Endothelial cell of umbilical vein (primary cell): ENCODE results near the gene STK11IP. TPM values are rescaled to one million over a fixed set of nuclear protein-coding genes. Genes with fewer than 3 reads are reported as not detected.

Experiments
- BruUV-seq: library from RNA; stranded (reverse); fragments of 400-500 nt; replicated peaks from 2 replicates; lab custom pipeline; 2021; lab: Mats Ljungman, UMichigan
- CTCF ChIA-PET: fragments of 300-600, 350-600 bp; sonication (Branson Sonifier 250); formaldehyde crosslinking; loops from one replicate; lab custom pipeline; 2021; ENCODE audit warnings: antibody characterized with exemption, inconsistent platforms; lab: Charles Lee
- POLR2A ChIA-PET: fragments of 300-600, 350-600 bp; sonication (Branson Sonifier 250); formaldehyde crosslinking; loops from one replicate; lab custom pipeline; 2021; ENCODE audit warnings: antibody characterized with exemption, inconsistent platforms; lab: Charles Lee
- DNase-seq: peaks from one replicate; pipeline ENCODE4 v3.0.0-alpha.2; 2011; ENCODE audit warnings: low read depth, low spot score
- FAIRE-seq: peaks from 2 replicates; lab custom pipeline; 2011; peaks lifted over from hg19 to GRCh38; lab: Jason Lieb, UNC
- H2AFZ ChIP-seq: 2 replicates; pipeline ENCODE4 v1.6.0; 2012; ENCODE audit warnings: low read depth, low read length, control low read depth, inconsistent platforms
- H3K27ac ChIP-seq: 2 replicates; pipeline ENCODE4 v1.5.1; 2011; ENCODE audit warnings: low read depth, mild to moderate bottlenecking, control low read depth, low read length, moderate library complexity; ENCODE audit not compliant: insufficient read depth
- H3K27me3 ChIP-seq, 2 experiments: 2 replicates each; pipeline versions ENCODE4 v1.6.0 to v1.6.1; 2011; ENCODE audit warnings: low read length in 2 of 2, mixed read lengths in 1 of 2; ENCODE audit not compliant: control insufficient read depth in 2 of 2, insufficient read depth in 2 of 2
- H3K36me3 ChIP-seq, 2 experiments: 2 replicates in 1 of 2; 3 replicates in 1 of 2; pipeline ENCODE4 v1.5.1; 2011; ENCODE audit warnings: low read length in 2 of 2, mild to moderate bottlenecking in 1 of 2, moderate library complexity in 1 of 2; ENCODE audit not compliant: control insufficient read depth in 2 of 2, insufficient read depth in 2 of 2; ENCODE audit errors: extremely low read depth in 1 of 2
- H3K4me1 ChIP-seq: 3 replicates; pipeline ENCODE4 v1.5.1; 2011; ENCODE audit warnings: mild to moderate bottlenecking, low read length; ENCODE audit not compliant: control insufficient read depth, insufficient read depth; ENCODE audit errors: extremely low read depth
- H3K4me2 ChIP-seq: 2 replicates; pipeline ENCODE4 v1.6.1; 2011; ENCODE audit warnings: low read length, control low read depth, mixed read lengths; ENCODE audit not compliant: insufficient read depth
- H3K4me3 ChIP-seq, 3 experiments: fragments of 200-600 bp in 1 of 3; sonication (generic), shearing (Covaris generic) in 1 of 3; replicated peaks in 1 of 3; 2 replicates each; pipeline ENCODE4 v1.5.1; 2011 to 2016; ENCODE audit warnings: control low read depth in 3 of 3, low read length in 3 of 3, mild to moderate bottlenecking in 2 of 3, inconsistent platforms in 1 of 3, low read depth in 1 of 3, moderate library complexity in 1 of 3; ENCODE audit not compliant: insufficient read depth in 1 of 3
- H3K79me2 ChIP-seq: 2 replicates; pipeline ENCODE4 v1.6.0; 2012; ENCODE audit warnings: low read length, inconsistent platforms; ENCODE audit not compliant: control insufficient read depth, insufficient read depth
- H3K9ac ChIP-seq: replicated peaks from 2 replicates; pipeline ENCODE3; 2011; ENCODE audit warnings: low read length, control low read depth; ENCODE audit not compliant: insufficient read depth; ENCODE audit errors: extremely low read depth
- H3K9me1 ChIP-seq: replicated peaks from 3 replicates; pipeline ENCODE4 v1.6.0; 2011; ENCODE audit warnings: mild to moderate bottlenecking, low read length; ENCODE audit not compliant: control insufficient read depth, insufficient read depth; ENCODE audit errors: extremely low read depth
- H3K9me3 ChIP-seq: replicated peaks from 2 replicates; pipeline ENCODE4 v1.5.1; 2012; ENCODE audit warnings: low read length, inconsistent platforms; ENCODE audit not compliant: control insufficient read depth, insufficient read depth
- H4K20me1 ChIP-seq: replicated peaks from 2 replicates; pipeline ENCODE3; 2011; ENCODE audit warnings: mild to moderate bottlenecking, low read length; ENCODE audit not compliant: control insufficient read depth, insufficient read depth; ENCODE audit errors: extremely low read depth
- EZH2 ChIP-seq: IDR thresholded peaks from 2 replicates; pipeline ENCODE4 v1.6.1; 2012; ENCODE audit warnings: borderline replicate concordance, low read depth, mild to moderate bottlenecking, moderate library complexity, low read length, inconsistent platforms; ENCODE audit not compliant: severe bottlenecking
- FOS ChIP-seq: IDR thresholded peaks from 2 replicates; pipeline ENCODE4 v1.6.1; 2011; ENCODE audit warnings: mild to moderate bottlenecking, low read length, moderate library complexity, borderline replicate concordance; ENCODE audit not compliant: insufficient read depth
- GATA2 ChIP-seq: IDR thresholded peaks from 2 replicates; pipeline ENCODE4 v1.7.0; 2011; ENCODE audit warnings: low read depth, mild to moderate bottlenecking, moderate library complexity, mixed read lengths, low read length; ENCODE audit not compliant: insufficient read length, insufficient read depth
- JUN ChIP-seq: IDR thresholded peaks from 2 replicates; pipeline ENCODE4 v1.6.1; 2011; ENCODE audit warnings: borderline replicate concordance, low read depth; ENCODE audit not compliant: insufficient read length, insufficient read depth
- MYC ChIP-seq: IDR thresholded peaks from one replicate; pipeline ENCODE4 v1.6.1; 2011; ENCODE audit warnings: mild to moderate bottlenecking, low read depth, low read length
- POLR2A ChIP-seq: IDR thresholded peaks from 2 replicates; pipeline ENCODE4 v1.6.1; 2012; ENCODE audit warnings: low read depth, mild to moderate bottlenecking, control low read depth, low read length
- POLR2AphosphoS5 ChIP-seq: IDR thresholded peaks from 2 replicates; pipeline ENCODE4 v1.6.1; 2012; ENCODE audit warnings: low read depth, mild to moderate bottlenecking, control low read depth, low read length, moderate library complexity; ENCODE audit not compliant: insufficient read depth
- dilution Hi-C: fragments of 300-500 bp; cut with MboI; formaldehyde crosslinking; loops from one replicate; pipeline ENCODE4 v1.15.0; 2019; ENCODE audit warnings: low sequenced_read_pairs; ENCODE audit not compliant: extremely low pct_ligation_motif_present
- intact Hi-C: fragments of 100-400 bp; cut with micrococcal nuclease; formaldehyde crosslinking; loops from one replicate; pipeline ENCODE4 v1.10.0; 2022
- polyA plus RNA-seq, 4 experiments: library from polyadenylated mRNA; depleted of rRNA in 3 of 4; stranded (reverse) in 3 of 4; unstranded in 1 of 4; fragments of >200 nt; gene quantifications; 2 replicates each; pipeline versions ENCODE4 v1.2.1 to v1.2.3, GENCODE V29; 2011 to 2012; ENCODE audit warnings: missing spikeins in 1 of 4
- total RNA-seq: library from RNA; stranded (reverse); gene quantifications from 2 replicates; pipeline ENCODE4 v1.2.3, GENCODE V29; 2021
- TF ChIP-seq, protein P1 (sequence below): IDR thresholded peaks from 2 replicates; pipeline ENCODE4 v1.6.1; 2011; ENCODE audit not compliant: insufficient read depth, insufficient read length
- TF ChIP-seq, protein P2 (sequence below), 2 donors: IDR thresholded peaks; 1 replicate in 1 of 2; 2 replicates in 1 of 2; pipeline ENCODE4 v1.5.1; 2011; ENCODE audit warnings: low read length in 2 of 2, mild to moderate bottlenecking in 2 of 2, moderate library complexity in 2 of 2, control low read depth in 1 of 2, inconsistent platforms in 1 of 2, low read depth in 1 of 2; ENCODE audit not compliant: insufficient read depth in 1 of 2; ENCODE audit errors: extremely low read depth in 1 of 2

The STK11IP gene
- total and polyA plus RNA-seq, 2 donors (not counting 3 experiments of a cell fraction or from before 2014, with no cell fraction given) = 17.7 to 19.2 TPM

DNA sequence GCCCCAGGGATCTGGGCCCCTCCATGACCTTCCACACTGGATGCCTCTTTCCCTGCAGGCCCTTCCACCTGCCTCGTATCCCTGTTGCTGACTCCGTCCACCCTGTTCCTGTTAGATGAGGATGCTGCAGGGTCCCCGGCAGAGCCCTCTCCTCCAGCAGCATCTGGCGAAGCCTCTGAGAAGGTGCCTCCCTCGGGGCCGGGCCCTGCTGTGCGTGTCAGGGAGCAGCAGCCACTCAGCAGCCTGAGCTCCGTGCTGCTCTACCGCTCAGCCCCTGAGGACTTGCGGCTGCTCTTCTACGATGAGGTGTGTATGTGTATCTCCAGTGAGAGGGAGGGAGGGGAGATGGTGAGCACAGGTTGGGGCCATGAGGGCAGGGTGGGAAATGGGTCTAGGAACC, 17.4 kb downstream of the STK11IP start:
- Histone ChIP-seq H3K79me2 (no peaks in the 10 kb centered on the region), H3K27ac (no peak overlapping the region), H3K36me3 (peaks cover 0 to 11% of the 10 kb centered on the region in 2 experiments), H3K9me1 (no peaks in the 10 kb centered on the region), H3K4me1 (no peaks in the 10 kb centered on the region), H3K9ac (no peak overlapping the region), H2AFZ (no peak overlapping the region), H3K4me2 (no peak overlapping the region), H3K4me3 (no peak overlapping the region), H4K20me1 (no peaks in the 10 kb centered on the region), H3K27me3 (no peaks in the 10 kb centered on the region), H3K9me3 (no peaks in the 10 kb centered on the region)
- no peak for FAIRE-seq
- TF ChIP-seq FOS (no peak), EZH2 (no peak), JUN (no peak), POLR2A (no peak), MYC (no peak), GATA2 (no peak), POLR2AphosphoS5 (no peak)
- TF ChIP-seq, protein P1, sequence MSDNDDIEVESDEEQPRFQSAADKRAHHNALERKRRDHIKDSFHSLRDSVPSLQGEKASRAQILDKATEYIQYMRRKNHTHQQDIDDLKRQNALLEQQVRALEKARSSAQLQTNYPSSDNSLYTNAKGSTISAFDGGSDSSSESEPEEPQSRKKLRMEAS = no peak
- TF ChIP-seq, protein P2, sequence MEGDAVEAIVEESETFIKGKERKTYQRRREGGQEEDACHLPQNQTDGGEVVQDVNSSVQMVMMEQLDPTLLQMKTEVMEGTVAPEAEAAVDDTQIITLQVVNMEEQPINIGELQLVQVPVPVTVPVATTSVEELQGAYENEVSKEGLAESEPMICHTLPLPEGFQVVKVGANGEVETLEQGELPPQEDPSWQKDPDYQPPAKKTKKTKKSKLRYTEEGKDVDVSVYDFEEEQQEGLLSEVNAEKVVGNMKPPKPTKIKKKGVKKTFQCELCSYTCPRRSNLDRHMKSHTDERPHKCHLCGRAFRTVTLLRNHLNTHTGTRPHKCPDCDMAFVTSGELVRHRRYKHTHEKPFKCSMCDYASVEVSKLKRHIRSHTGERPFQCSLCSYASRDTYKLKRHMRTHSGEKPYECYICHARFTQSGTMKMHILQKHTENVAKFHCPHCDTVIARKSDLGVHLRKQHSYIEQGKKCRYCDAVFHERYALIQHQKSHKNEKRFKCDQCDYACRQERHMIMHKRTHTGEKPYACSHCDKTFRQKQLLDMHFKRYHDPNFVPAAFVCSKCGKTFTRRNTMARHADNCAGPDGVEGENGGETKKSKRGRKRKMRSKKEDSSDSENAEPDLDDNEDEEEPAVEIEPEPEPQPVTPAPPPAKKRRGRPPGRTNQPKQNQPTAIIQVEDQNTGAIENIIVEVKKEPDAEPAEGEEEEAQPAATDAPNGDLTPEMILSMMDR (IDR thresholded peaks at IDR 0.05; ENCODE audit: extremely low read depth in 1 of 2, insufficient read depth in 1 of 2, low read depth in 1 of 2, low read length in 2 of 2) = no peak
- BruUV-seq = no TSS peak
- POLR2A ChIA-PET = no interaction called here
- dilution Hi-C loops (no loop called here), intact Hi-C loops (no loop called here)
- CTCF ChIA-PET = no interaction called here
- no peak for DNase-seq
